MM.1S (cell line): Measurements from ENCODE around the gene RGS16.

Experiments
- DNase-seq: peaks from one replicate; pipeline ENCODE4 v3.0.0-alpha.2; 2015
- H2AFZ ChIP-seq: fragments of 300-600 bp; sonication (generic); 2 replicates; pipeline ENCODE4 v1.6.0; 2016; ENCODE audit warnings: antibody characterized with exemption, low read length
- H3F3A ChIP-seq: fragments of 300-600 bp; sonication (generic); 2 replicates; pipeline ENCODE4 v1.6.1; 2016; ENCODE audit warnings: mild to moderate bottlenecking, antibody characterized with exemption, low read length, moderate library complexity, mixed read lengths; ENCODE audit not compliant: insufficient read depth
- H3K27ac ChIP-seq: fragments of 300-600 bp; sonication (generic); 2 replicates; pipeline ENCODE4 v1.5.1; 2016; ENCODE audit warnings: mild to moderate bottlenecking, low read length
- H3K27me3 ChIP-seq: fragments of 300-600 bp; sonication (generic); replicated peaks from 2 replicates; pipeline ENCODE4 v1.6.0; 2016; ENCODE audit warnings: low read length; ENCODE audit not compliant: insufficient read depth
- H3K36me3 ChIP-seq: fragments of 300-600 bp; sonication (generic); replicated peaks from 2 replicates; pipeline ENCODE4 v1.6.1; 2016; ENCODE audit warnings: mild to moderate bottlenecking, low read length, mixed read lengths; ENCODE audit not compliant: insufficient read depth
- H3K4me1 ChIP-seq: fragments of 300-600 bp; sonication (generic); 2 replicates; pipeline ENCODE4 v1.6.1; 2016; ENCODE audit warnings: low read length, mixed read lengths
- H3K4me2 ChIP-seq: fragments of 300-600 bp; sonication (generic); 2 replicates; pipeline ENCODE4 v1.6.0; 2016; ENCODE audit warnings: low read depth, low read length
- H3K4me3 ChIP-seq: fragments of 300-600 bp; sonication (generic); 2 replicates; pipeline ENCODE4 v1.5.1; 2016; ENCODE audit warnings: low read length, mixed read lengths
- H3K79me2 ChIP-seq: fragments of 300-600 bp; sonication (generic); 2 replicates; pipeline ENCODE4 v1.6.1; 2016; ENCODE audit warnings: mixed run types, low read length, mixed read lengths
- H3K9ac ChIP-seq: fragments of 300-600 bp; sonication (generic); 2 replicates; pipeline ENCODE4 v1.6.1; 2016; ENCODE audit warnings: low read length, mixed read lengths
- H3K9me2 ChIP-seq: fragments of 300-600 bp; sonication (generic); replicated peaks from 2 replicates; pipeline ENCODE4 v1.6.1; 2016; ENCODE audit warnings: mild to moderate bottlenecking, low read length, mixed read lengths; ENCODE audit not compliant: insufficient read depth
- H3K9me3 ChIP-seq: fragments of 300-600 bp; sonication (generic); replicated peaks from 2 replicates; pipeline ENCODE4 v1.6.1; 2016; ENCODE audit warnings: mild to moderate bottlenecking, low read length, mixed read lengths; ENCODE audit not compliant: insufficient read depth
- H4K20me1 ChIP-seq: fragments of 300-600 bp; sonication (generic); 2 replicates; pipeline ENCODE4 v1.6.1; 2016; ENCODE audit warnings: mild to moderate bottlenecking, low read length, moderate library complexity, mixed read lengths; ENCODE audit not compliant: insufficient read depth
- EZH2 ChIP-seq: fragments of 300-600 bp; sonication (generic); optimal IDR thresholded peaks from 2 replicates; pipeline ENCODE3; 2017; ENCODE audit warnings: low read depth, mild to moderate bottlenecking, antibody characterized with exemption, low read length, mixed read lengths
- EZH2phosphoT487 ChIP-seq: fragments of 300-600 bp; sonication (generic); IDR thresholded peaks from 2 replicates; pipeline ENCODE4 v1.6.1; 2018; ENCODE audit warnings: antibody characterized with exemption, low read length
- TF ChIP-seq, protein P1 (sequence below): fragments of 300-600 bp; sonication (generic); IDR thresholded peaks from 2 replicates; pipeline ENCODE4 v1.5.1; 2016; ENCODE audit warnings: antibody characterized with exemption, low read length, mixed read lengths

Gene RGS16

DNA sequence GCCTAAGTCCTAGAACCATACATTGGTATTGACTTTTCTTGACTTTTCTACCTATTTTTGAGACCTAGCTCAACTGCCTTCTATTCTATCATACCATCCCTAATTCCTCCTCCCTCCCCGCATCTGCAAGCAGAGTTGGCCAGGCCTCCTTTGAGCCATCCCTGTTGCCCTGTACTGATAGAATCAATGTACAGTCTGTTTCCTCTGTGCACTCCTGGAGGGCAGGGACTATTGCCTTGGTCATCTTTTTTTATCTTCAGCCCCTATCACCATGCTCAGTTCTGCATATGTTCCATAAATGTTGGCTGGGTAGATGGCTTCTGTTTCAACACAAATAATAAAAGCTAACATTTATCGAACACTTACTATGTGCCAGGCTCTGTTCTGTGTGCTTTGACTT, 4.0 kb upstream of the RGS16 start:
- H3F3A ChIP-seq, result peaks cover 5% of the 10 kb centered on the region; the same call in 1 of the 2 replicates
- H3K9me3 ChIP-seq, result no peaks in the 10 kb centered on the region
- H2AFZ ChIP-seq, result no peak overlapping the region
- no peak overlapping the region for H3K4me3 ChIP-seq
- peaks cover 8% of the 10 kb centered on the region for H3K79me2 ChIP-seq
- no peaks in the 10 kb centered on the region for H4K20me1 ChIP-seq
- no peaks in the 10 kb centered on the region for H3K36me3 ChIP-seq
- no peak overlapping the region for H3K4me2 ChIP-seq
- DNase-seq, result no peak
- TF ChIP-seq EZH2phosphoT487 (no peak), EZH2 (no peak)
- peaks cover 2% of the 10 kb centered on the region; the same call in 1 of the 2 replicates for H3K27me3 ChIP-seq
- H3K9me2 ChIP-seq, result no peaks in the 10 kb centered on the region
- H3K27ac ChIP-seq, result no peak overlapping the region
- H3K4me1 ChIP-seq, result peaks cover 17% of the 10 kb centered on the region
- H3K9ac ChIP-seq, result no peak overlapping the region

DNA sequence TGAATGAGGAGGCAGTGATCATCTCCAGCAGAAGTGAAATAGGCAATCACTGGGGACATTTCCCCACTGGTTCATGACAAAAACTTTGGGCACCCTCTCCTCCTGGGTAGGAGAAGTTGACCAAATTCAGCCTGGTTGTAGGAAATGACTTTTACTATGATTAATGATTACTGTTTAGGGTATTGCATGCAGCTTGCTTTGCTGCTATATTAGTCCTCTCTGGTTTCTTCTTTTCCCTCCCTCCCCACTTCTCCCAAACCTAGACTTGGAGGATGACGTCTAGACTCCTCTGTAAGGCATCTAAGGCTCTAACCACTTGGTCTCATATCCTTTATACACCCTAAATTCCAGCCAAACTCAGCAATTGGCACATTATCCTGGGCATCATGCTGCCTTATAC, 3.4 kb upstream of the RGS16 start:
- DNase-seq, result no peak
- Histone ChIP-seq H3K4me3 (no peak overlapping the region), H3K4me2 (no peak overlapping the region), H2AFZ (no peak overlapping the region), H3K79me2 (peaks cover 13% of the 10 kb centered on the region), H3K27me3 (no peaks in the 10 kb centered on the region; the same call in 1 of the 2 replicates), H3K9ac (no peak overlapping the region), H3K27ac (no peak overlapping the region), H4K20me1 (no peaks in the 10 kb centered on the region), H3F3A (peaks cover 5% of the 10 kb centered on the region; the same call in 1 of the 2 replicates), H3K36me3 (no peaks in the 10 kb centered on the region), H3K4me1 (peaks cover 22% of the 10 kb centered on the region), H3K9me3 (no peaks in the 10 kb centered on the region), H3K9me2 (no peaks in the 10 kb centered on the region)
- TF ChIP-seq, protein P1, sequence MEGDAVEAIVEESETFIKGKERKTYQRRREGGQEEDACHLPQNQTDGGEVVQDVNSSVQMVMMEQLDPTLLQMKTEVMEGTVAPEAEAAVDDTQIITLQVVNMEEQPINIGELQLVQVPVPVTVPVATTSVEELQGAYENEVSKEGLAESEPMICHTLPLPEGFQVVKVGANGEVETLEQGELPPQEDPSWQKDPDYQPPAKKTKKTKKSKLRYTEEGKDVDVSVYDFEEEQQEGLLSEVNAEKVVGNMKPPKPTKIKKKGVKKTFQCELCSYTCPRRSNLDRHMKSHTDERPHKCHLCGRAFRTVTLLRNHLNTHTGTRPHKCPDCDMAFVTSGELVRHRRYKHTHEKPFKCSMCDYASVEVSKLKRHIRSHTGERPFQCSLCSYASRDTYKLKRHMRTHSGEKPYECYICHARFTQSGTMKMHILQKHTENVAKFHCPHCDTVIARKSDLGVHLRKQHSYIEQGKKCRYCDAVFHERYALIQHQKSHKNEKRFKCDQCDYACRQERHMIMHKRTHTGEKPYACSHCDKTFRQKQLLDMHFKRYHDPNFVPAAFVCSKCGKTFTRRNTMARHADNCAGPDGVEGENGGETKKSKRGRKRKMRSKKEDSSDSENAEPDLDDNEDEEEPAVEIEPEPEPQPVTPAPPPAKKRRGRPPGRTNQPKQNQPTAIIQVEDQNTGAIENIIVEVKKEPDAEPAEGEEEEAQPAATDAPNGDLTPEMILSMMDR, result no peak

DNA sequence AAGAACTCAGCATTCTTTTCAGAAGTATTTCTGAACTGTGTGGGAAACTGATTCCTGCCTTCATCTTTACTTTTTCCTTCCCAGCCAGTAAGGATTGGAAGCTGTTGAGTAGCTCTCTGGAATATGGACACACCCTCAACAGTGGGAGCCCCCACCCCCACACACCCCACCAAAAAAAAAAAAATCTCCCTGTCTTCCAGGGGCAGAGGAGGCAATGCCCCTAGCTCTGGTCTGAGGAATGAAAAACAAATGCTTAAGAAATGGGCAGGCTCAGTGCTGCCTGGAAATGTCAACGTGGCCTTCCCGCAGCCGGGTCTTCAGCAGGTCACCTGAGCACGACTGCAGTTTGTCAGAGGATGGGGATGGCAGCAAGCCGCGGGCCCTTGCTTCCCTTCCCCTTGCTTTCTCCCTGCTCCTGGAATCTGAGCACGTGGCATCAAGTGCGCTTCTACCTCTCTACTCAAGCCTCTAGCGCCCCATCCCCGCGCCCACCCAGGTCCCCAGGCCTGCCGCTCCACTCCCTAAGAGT, 479 bp downstream of the RGS16 start:
- Histone ChIP-seq H3K9ac (peak overlapping the region; percentile 70), H3F3A (peaks cover 5% of the 10 kb centered on the region; the same call in 1 of the 2 replicates), H2AFZ (peak overlapping the region; percentile 73), H3K4me2 (peak overlapping the region; percentile 96), H3K4me3 (peak overlapping the region; percentile 74), H3K9me2 (no peaks in the 10 kb centered on the region), H3K36me3 (no peaks in the 10 kb centered on the region; the same call in 1 of the 2 replicates), H3K4me1 (peaks cover 28% of the 10 kb centered on the region), H4K20me1 (no peaks in the 10 kb centered on the region), H3K9me3 (no peaks in the 10 kb centered on the region), H3K27me3 (no peaks in the 10 kb centered on the region; the same call in 1 of the 2 replicates), H3K27ac (no peak overlapping the region), H3K79me2 (peaks cover 13% of the 10 kb centered on the region)
- TF ChIP-seq EZH2 (no peak), EZH2phosphoT487 (no peak)
- TF ChIP-seq, protein P1, result no peak
- DNase-seq, result peak; percentile 49
